ENCODE measurements around the gene KLK1.
"Not testable (repeated sequence)": the region's sequence is repeated elsewhere in the genome, so short reads cannot be mapped to it uniquely, and the experiment has no call there.

Gene KLK1

GRCh38 chr19:50792272-50793250 is 31.0 kb downstream of the KLK1 start:
- DNase-seq (ENCODE audit: low read depth), result no peak

- DNase-seq (ENCODE audit: low read depth), result no peak
These were observed 31.9 kb downstream of the KLK1 start for GRCh38 chr19:50791594-50792271.

- DNase-seq (ENCODE audit: low read depth), result no peak
These were observed 32.6 kb downstream of the KLK1 start for GRCh38 chr19:50790922-50791467.

GRCh38 chr19:50790396-50790795 is 33.2 kb downstream of the KLK1 start, which contains the start of gene ACP4:
ACP4 (plus strand) TSS chr19:50790415; CDS start chr19:50790415, 0 bp downstream.
- no peak for DNase-seq (ENCODE audit: low read depth)

GRCh38 chr19:50785329-50785728 is 38.3 kb downstream of the KLK1 start:
- no peak for DNase-seq (ENCODE audit: low read depth)

- no peak for DNase-seq (ENCODE audit: low read depth)
These were observed 38.9 kb downstream of the KLK1 start for GRCh38 chr19:50784710-50785109.

GRCh38 chr19:50783848-50784152 is 39.8 kb downstream of the KLK1 start:
- not testable (repeated sequence) for DNase-seq (ENCODE audit: low read depth)

- DNase-seq (ENCODE audit: low read depth), result no peak
These were observed 42.7 kb downstream of the KLK1 start for GRCh38 chr19:50780753-50781435.

- no peak for DNase-seq (ENCODE audit: low read depth)
These were observed 43.8 kb downstream of the KLK1 start for GRCh38 chr19:50779504-50780457.

- no peak for DNase-seq (ENCODE audit: low read depth)
These were observed 44.6 kb downstream of the KLK1 start for GRCh38 chr19:50778906-50779430.

GRCh38 chr19:50777830-50778303 is 45.7 kb downstream of the KLK1 start:
- DNase-seq (ENCODE audit: low read depth), result peak; percentile 27

- DNase-seq (ENCODE audit: low read depth), result no peak
These were observed 46.3 kb downstream of the KLK1 start for GRCh38 chr19:50777261-50777660.

GRCh38 chr19:50776131-50776530 is 47.5 kb downstream of the KLK1 start:
- no peak for DNase-seq (ENCODE audit: low read depth)

GRCh38 chr19:50773454-50773853 is 50.1 kb downstream of the KLK1 start:
- not testable (repeated sequence) for DNase-seq (ENCODE audit: low read depth)

- not testable (repeated sequence) for DNase-seq (ENCODE audit: low read depth)
These were observed 50.7 kb downstream of the KLK1 start for GRCh38 chr19:50772912-50773311.

- DNase-seq (ENCODE audit: low read depth), result peak; percentile 40
These were observed 51.1 kb downstream of the KLK1 start for GRCh38 chr19:50772476-50772875.

- DNase-seq (ENCODE audit: low read depth), result no peak
These were observed 52.7 kb downstream of the KLK1 start for GRCh38 chr19:50770888-50771287.

- not testable (repeated sequence) for DNase-seq (ENCODE audit: low read depth)
These were observed 53.4 kb downstream of the KLK1 start, which contains the start of gene GPR32 for GRCh38 chr19:50770164-50770563. GPR32 (plus strand) TSS chr19:50770464; CDS start chr19:50770601, 137 bp downstream.
